ENCODE results near the gene IMMP2L.

GRCh38 chr7:110905773-110906566 lies 656.3 kb downstream of the IMMP2L start:
- no peak for TF ChIP-seq EZH2phosphoT487 (IDR thresholded peaks at IDR 0.05; ENCODE audit: insufficient read depth, low read depth)
- no peak for TF ChIP-seq EZH2 (IDR thresholded peaks at IDR 0.05; ENCODE audit: insufficient read depth, poor library complexity, severe bottlenecking)

Data from GM23248 (cell line).